GM21447 (cell line): ENCODE data around the gene RAB10.
"Not testable (repeated sequence)": the region's sequence is repeated elsewhere in the genome, so short reads cannot be mapped to it uniquely, and the experiment has no call there.

Source experiments
- ATAC-seq: cut with Tn5 transposase; IDR thresholded peaks from one replicate; pipeline ENCODE4 v1.9.1; 2021; ENCODE audit not compliant: unreplicated experiment

Gene RAB10

GRCh38 chr2:26144953-26145680 lies 111.2 kb downstream of the RAB10 start:
- no peak for ATAC-seq

GRCh38 chr2:26148501-26148900 lies 114.6 kb downstream of the RAB10 start:
- no peak for ATAC-seq

GRCh38 chr2:26150243-26150642 lies 116.4 kb downstream of the RAB10 start:
- no peak for ATAC-seq

- no peak for ATAC-seq
Measured at GRCh38 chr2:26157580-26157979, 123.7 kb downstream of the RAB10 start.

GRCh38 chr2:26161926-26162325 lies 128.0 kb downstream of the RAB10 start:
- no peak for ATAC-seq

GRCh38 chr2:26162963-26163362 lies 129.1 kb downstream of the RAB10 start:
- no peak for ATAC-seq

- no peak for ATAC-seq
Measured at GRCh38 chr2:26164231-26164630, 130.3 kb downstream of the RAB10 start.

GRCh38 chr2:26164641-26165211 lies 130.8 kb downstream of the RAB10 start:
- no peak for ATAC-seq

- ATAC-seq = no peak
Measured at GRCh38 chr2:26165403-26165802, 131.5 kb downstream of the RAB10 start.

- ATAC-seq = not testable (repeated sequence)
Measured at GRCh38 chr2:26166541-26166940, 132.7 kb downstream of the RAB10 start.

GRCh38 chr2:26168785-26169184 lies 134.9 kb downstream of the RAB10 start:
- no peak for ATAC-seq

GRCh38 chr2:26169226-26169625 lies 135.3 kb downstream of the RAB10 start:
- ATAC-seq = no peak

- no peak for ATAC-seq
Measured at GRCh38 chr2:26169681-26170414, 136.0 kb downstream of the RAB10 start.

GRCh38 chr2:26170795-26171194 lies 136.9 kb downstream of the RAB10 start:
- ATAC-seq = no peak

GRCh38 chr2:26172189-26172870 lies 138.4 kb downstream of the RAB10 start:
- ATAC-seq = no peak

GRCh38 chr2:26172871-26173775 lies 139.2 kb downstream of the RAB10 start, which contains the start of gene GAREM2:
GAREM2 (plus strand) TSS chr2:26173088; CDS start chr2:26173221, 133 bp downstream.
- no peak for ATAC-seq

- no peak for ATAC-seq
Measured at GRCh38 chr2:26173776-26174482, 140.0 kb downstream of the RAB10 start.

GRCh38 chr2:26174691-26175465 lies 141.0 kb downstream of the RAB10 start:
- no peak for ATAC-seq
